ENCODE results near the gene PRM1. TPM values are rescaled to one million over a fixed set of nuclear protein-coding genes. Genes with fewer than 3 reads are reported as not detected.
A peak's percentile ranks its signal among the peaks of the same experiment; 100 is the strongest.

PRM1 gene
- total and polyA plus RNA-seq, 2 of the 13 experiments (the other 11 are each of a cell fraction or from before 2014, with no cell fraction given), result not detected

DNA sequence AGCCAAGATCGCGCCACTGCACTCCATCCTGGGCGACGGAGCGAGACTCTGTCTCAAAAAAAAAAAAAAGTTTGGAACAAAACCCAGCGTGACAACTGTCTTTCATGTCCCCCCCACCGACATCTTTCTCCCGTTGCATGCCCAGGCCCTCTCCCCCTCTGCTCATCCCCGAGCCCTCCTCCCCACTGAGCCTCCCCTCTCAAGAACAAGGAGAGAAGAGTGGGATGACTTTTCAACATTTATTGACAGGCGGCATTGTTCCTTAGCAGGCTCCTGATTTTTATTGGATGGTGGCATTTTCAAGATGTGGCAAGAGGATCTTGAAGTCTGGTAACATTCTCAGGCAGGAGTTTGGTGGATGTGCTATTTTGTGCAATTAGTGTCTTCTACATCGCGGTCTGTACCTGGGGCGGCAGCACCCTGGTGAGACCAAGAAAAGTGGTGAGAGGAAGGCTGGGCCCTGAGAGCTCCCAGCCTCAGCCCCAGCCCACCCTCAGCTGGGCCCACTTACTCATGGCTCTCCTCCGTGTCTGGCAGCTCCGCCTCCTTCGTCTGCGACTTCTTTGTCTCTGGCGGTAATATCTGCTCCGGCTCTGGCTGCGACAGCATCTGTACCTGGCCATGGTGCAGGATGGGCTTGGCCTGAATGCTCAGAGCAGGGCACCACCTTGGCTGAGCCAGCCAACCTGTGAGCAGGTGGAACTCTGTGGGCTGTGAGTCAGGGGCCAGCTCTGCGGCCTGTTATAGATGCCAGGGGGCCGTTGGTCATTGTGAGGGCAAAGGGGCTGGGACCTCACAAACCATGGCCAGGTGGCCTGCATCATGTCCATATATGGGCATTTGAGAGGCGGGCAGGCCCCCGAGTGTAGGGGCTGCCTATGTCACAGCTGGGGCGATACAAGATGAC is at the start of gene PRM1 (continued):
- TF ChIP-seq MEF2D (CRISPR knock-in tag; IDR thresholded peaks at IDR 0.05) (0 out of 2 replicates have a peak, but pooled peaks have one; percentile 57), ZNF263 (CRISPR knock-in tag; IDR thresholded peaks at IDR 0.05) (no peak), RFX5 (IDR thresholded peaks at IDR 0.05; ENCODE audit: low read depth, low read length) (no peak), SALL1 (CRISPR knock-in tag; IDR thresholded peaks at IDR 0.05) (peak; percentile 22; the same call in 1 of the 2 replicates), ZNF761 (CRISPR knock-in tag; conservative IDR thresholded peaks at IDR 0.05) (no peak), SAP130 (CRISPR knock-in tag; IDR thresholded peaks at IDR 0.05; ENCODE audit: low read depth) (no peak), CHD2 (IDR thresholded peaks at IDR 0.05; ENCODE audit: low read depth, low read length) (no peak), HDAC6 (IDR thresholded peaks at IDR 0.05; ENCODE audit: low read depth, low read length) (no peak), RAD21 (CRISPR knock-in tag; IDR thresholded peaks at IDR 0.05) (no peak), ZNF484 (CRISPR knock-in tag; IDR thresholded peaks at IDR 0.05; ENCODE audit: borderline replicate concordance, low read depth) (no peak), KLF13 (CRISPR knock-in tag; IDR thresholded peaks at IDR 0.05) (0 out of 2 replicates have a peak, but pooled peaks have one; percentile 45), ZBTB1 (CRISPR knock-in tag; IDR thresholded peaks at IDR 0.05; ENCODE audit: borderline replicate concordance) (no peak), MED8 (CRISPR knock-in tag; IDR thresholded peaks at IDR 0.05; ENCODE audit: insufficient replicate concordance) (no peak)
- TF ChIP-seq, protein P1, sequence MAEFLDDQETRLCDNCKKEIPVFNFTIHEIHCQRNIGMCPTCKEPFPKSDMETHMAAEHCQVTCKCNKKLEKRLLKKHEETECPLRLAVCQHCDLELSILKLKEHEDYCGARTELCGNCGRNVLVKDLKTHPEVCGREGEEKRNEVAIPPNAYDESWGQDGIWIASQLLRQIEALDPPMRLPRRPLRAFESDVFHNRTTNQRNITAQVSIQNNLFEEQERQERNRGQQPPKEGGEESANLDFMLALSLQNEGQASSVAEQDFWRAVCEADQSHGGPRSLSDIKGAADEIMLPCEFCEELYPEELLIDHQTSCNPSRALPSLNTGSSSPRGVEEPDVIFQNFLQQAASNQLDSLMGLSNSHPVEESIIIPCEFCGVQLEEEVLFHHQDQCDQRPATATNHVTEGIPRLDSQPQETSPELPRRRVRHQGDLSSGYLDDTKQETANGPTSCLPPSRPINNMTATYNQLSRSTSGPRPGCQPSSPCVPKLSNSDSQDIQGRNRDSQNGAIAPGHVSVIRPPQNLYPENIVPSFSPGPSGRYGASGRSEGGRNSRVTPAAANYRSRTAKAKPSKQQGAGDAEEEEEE (CRISPR knock-in tag; IDR thresholded peaks at IDR 0.05; ENCODE audit: borderline replicate concordance), result no peak
- TF ChIP-seq, protein P2, sequence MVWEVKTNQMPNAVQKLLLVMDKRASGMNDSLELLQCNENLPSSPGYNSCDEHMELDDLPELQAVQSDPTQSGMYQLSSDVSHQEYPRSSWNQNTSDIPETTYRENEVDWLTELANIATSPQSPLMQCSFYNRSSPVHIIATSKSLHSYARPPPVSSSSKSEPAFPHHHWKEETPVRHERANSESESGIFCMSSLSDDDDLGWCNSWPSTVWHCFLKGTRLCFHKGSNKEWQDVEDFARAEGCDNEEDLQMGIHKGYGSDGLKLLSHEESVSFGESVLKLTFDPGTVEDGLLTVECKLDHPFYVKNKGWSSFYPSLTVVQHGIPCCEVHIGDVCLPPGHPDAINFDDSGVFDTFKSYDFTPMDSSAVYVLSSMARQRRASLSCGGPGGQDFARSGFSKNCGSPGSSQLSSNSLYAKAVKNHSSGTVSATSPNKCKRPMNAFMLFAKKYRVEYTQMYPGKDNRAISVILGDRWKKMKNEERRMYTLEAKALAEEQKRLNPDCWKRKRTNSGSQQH (CRISPR knock-in tag; IDR thresholded peaks at IDR 0.05; ENCODE audit: low read depth), result no peak
- TF ChIP-seq, protein P3, sequence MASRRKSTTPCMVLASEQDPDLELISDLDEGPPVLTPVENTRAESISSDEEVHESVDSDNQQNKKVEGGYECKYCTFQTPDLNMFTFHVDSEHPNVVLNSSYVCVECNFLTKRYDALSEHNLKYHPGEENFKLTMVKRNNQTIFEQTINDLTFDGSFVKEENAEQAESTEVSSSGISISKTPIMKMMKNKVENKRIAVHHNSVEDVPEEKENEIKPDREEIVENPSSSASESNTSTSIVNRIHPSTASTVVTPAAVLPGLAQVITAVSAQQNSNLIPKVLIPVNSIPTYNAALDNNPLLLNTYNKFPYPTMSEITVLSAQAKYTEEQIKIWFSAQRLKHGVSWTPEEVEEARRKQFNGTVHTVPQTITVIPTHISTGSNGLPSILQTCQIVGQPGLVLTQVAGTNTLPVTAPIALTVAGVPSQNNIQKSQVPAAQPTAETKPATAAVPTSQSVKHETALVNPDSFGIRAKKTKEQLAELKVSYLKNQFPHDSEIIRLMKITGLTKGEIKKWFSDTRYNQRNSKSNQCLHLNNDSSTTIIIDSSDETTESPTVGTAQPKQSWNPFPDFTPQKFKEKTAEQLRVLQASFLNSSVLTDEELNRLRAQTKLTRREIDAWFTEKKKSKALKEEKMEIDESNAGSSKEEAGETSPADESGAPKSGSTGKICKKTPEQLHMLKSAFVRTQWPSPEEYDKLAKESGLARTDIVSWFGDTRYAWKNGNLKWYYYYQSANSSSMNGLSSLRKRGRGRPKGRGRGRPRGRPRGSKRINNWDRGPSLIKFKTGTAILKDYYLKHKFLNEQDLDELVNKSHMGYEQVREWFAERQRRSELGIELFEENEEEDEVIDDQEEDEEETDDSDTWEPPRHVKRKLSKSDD (CRISPR knock-in tag; IDR thresholded peaks at IDR 0.05; ENCODE audit: low read depth), result no peak
- TF ChIP-seq, protein P4, sequence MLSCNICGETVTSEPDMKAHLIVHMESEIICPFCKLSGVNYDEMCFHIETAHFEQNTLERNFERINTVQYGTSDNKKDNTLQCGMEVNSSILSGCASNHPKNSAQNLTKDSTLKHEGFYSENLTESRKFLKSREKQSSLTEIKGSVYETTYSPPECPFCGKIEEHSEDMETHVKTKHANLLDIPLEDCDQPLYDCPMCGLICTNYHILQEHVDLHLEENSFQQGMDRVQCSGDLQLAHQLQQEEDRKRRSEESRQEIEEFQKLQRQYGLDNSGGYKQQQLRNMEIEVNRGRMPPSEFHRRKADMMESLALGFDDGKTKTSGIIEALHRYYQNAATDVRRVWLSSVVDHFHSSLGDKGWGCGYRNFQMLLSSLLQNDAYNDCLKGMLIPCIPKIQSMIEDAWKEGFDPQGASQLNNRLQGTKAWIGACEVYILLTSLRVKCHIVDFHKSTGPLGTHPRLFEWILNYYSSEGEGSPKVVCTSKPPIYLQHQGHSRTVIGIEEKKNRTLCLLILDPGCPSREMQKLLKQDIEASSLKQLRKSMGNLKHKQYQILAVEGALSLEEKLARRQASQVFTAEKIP (CRISPR knock-in tag; IDR thresholded peaks at IDR 0.05; ENCODE audit: borderline replicate concordance), result no peak
- TF ChIP-seq, protein P5, sequence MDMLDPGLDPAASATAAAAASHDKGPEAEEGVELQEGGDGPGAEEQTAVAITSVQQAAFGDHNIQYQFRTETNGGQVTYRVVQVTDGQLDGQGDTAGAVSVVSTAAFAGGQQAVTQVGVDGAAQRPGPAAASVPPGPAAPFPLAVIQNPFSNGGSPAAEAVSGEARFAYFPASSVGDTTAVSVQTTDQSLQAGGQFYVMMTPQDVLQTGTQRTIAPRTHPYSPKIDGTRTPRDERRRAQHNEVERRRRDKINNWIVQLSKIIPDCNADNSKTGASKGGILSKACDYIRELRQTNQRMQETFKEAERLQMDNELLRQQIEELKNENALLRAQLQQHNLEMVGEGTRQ (IDR thresholded peaks at IDR 0.05; ENCODE audit: low read depth, low read length), result no peak
- TF ChIP-seq, protein P5 (CRISPR knock-in tag; IDR thresholded peaks at IDR 0.05; ENCODE audit: borderline replicate concordance), result peak; percentile 74; the same call in 1 of the 2 replicates
